ENCODE results near the gene RALGPS1. TPM values are rescaled to one million over a fixed set of nuclear protein-coding genes. Genes with fewer than 3 reads are reported as not detected.

RALGPS1 gene
- total RNA-seq, 1 experiment from 2014 or later = 0.57 TPM

- DNase-seq (ENCODE audit: low read depth) = no peak
These were observed 8.5 kb upstream of the RALGPS1 start for GRCh38 chr9:126906091-126906490.

- DNase-seq (ENCODE audit: low read depth) = no peak
These were observed 7.5 kb upstream of the RALGPS1 start for GRCh38 chr9:126907058-126907457.

- no peak for DNase-seq (ENCODE audit: low read depth)
These were observed 767 bp downstream of the RALGPS1 start for GRCh38 chr9:126915281-126915816.

- DNase-seq (ENCODE audit: low read depth) = no peak
These were observed 1.4 kb downstream of the RALGPS1 start for GRCh38 chr9:126915846-126916543.

- no peak for DNase-seq (ENCODE audit: low read depth)
These were observed 2.3 kb downstream of the RALGPS1 start for GRCh38 chr9:126916909-126917308.

- no peak for DNase-seq (ENCODE audit: low read depth)
These were observed 4.6 kb downstream of the RALGPS1 start for GRCh38 chr9:126919193-126919592.

GRCh38 chr9:126925876-126926275 is 11.3 kb downstream of the RALGPS1 start:
- peak; percentile 58 for DNase-seq (ENCODE audit: low read depth)

- no peak for DNase-seq (ENCODE audit: low read depth)
These were observed 11.8 kb downstream of the RALGPS1 start for GRCh38 chr9:126926364-126926763.

- DNase-seq (ENCODE audit: low read depth) = no peak
These were observed 12.8 kb downstream of the RALGPS1 start for GRCh38 chr9:126927419-126927818.

- no peak for DNase-seq (ENCODE audit: low read depth)
These were observed 18.3 kb downstream of the RALGPS1 start for GRCh38 chr9:126932871-126933321.

- no peak for DNase-seq (ENCODE audit: low read depth)
These were observed 18.9 kb downstream of the RALGPS1 start for GRCh38 chr9:126933334-126933980.

GRCh38 chr9:126934441-126934840 is 19.9 kb downstream of the RALGPS1 start:
- DNase-seq (ENCODE audit: low read depth) = no peak

GRCh38 chr9:126935630-126936029 is 21.0 kb downstream of the RALGPS1 start:
- DNase-seq (ENCODE audit: low read depth) = no peak

- no peak for DNase-seq (ENCODE audit: low read depth)
These were observed 22.9 kb downstream of the RALGPS1 start for GRCh38 chr9:126937444-126937843.

- DNase-seq (ENCODE audit: low read depth) = no peak
These were observed 23.7 kb downstream of the RALGPS1 start for GRCh38 chr9:126938327-126938726.

GRCh38 chr9:126939821-126940221 is 25.2 kb downstream of the RALGPS1 start:
- DNase-seq (ENCODE audit: low read depth) = no peak

- no peak for DNase-seq (ENCODE audit: low read depth)
These were observed 27.8 kb downstream of the RALGPS1 start for GRCh38 chr9:126942399-126942798.

GRCh38 chr9:126945682-126946081 is 31.1 kb downstream of the RALGPS1 start:
- DNase-seq (ENCODE audit: low read depth) = no peak

GRCh38 chr9:126947529-126947928 is 32.9 kb downstream of the RALGPS1 start:
- DNase-seq (ENCODE audit: low read depth) = no peak

- DNase-seq (ENCODE audit: low read depth) = no peak
These were observed 37.8 kb downstream of the RALGPS1 start for GRCh38 chr9:126952205-126952977.

- DNase-seq (ENCODE audit: low read depth) = no peak
These were observed 38.6 kb downstream of the RALGPS1 start for GRCh38 chr9:126953041-126953809.
